Tibial nerve (tissue), 4 donors: Measurements from ENCODE around the gene RAB8B. TPM values are rescaled to one million over a fixed set of nuclear protein-coding genes. Genes with fewer than 3 reads are reported as not detected.

Experiments used
- DNase-seq, 2 donors: peaks; one replicate each; pipeline ENCODE4 v3.0.0-alpha.2; 2019; ENCODE audit warnings: low spot score in 2 of 2
- H3K27ac ChIP-seq, 4 donors: fragments of 200-600 bp; sonication (generic) in 3 of 4; one replicate each; pipeline ENCODE4 v1.5.1; 2017 to 2019; ENCODE audit warnings: mild to moderate bottlenecking in 1 of 4
- H3K27me3 ChIP-seq, 2 donors: fragments of 200-600 bp; sonication (generic) in 1 of 2; one replicate each; pipeline versions ENCODE4 v1.5.1 to v1.6.0; 2017 to 2019
- H3K36me3 ChIP-seq, 3 donors: fragments of 200-600 bp; sonication (generic); one replicate each; pipeline ENCODE4 v1.5.1; 2018 to 2019
- H3K4me1 ChIP-seq, 4 donors: fragments of 200-600 bp; sonication (generic) in 3 of 4; one replicate each; pipeline ENCODE4 v1.5.1; 2017 to 2019
- H3K4me3 ChIP-seq, 4 donors: fragments of 200-600 bp; sonication (generic) in 3 of 4; one replicate each; pipeline ENCODE4 v1.5.1; 2017 to 2019; ENCODE audit warnings: mild to moderate bottlenecking in 1 of 4, moderate library complexity in 1 of 4
- H3K9me3 ChIP-seq, 4 donors: fragments of 200-600 bp; sonication (generic) in 3 of 4; one replicate each; pipeline ENCODE4 v1.5.1; 2017 to 2019
- EP300 ChIP-seq, 2 donors: sonication (generic); formaldehyde crosslinking; IDR thresholded peaks; one replicate each; pipeline ENCODE4 v1.6.1; 2017; ENCODE audit warnings: antibody characterized with exemption in 2 of 2, mild to moderate bottlenecking in 1 of 2
- POLR2A ChIP-seq, 2 donors: fragments of 450-650 bp; IDR thresholded peaks; one replicate each; pipeline ENCODE4 v1.6.1; 2017; ENCODE audit warnings: antibody characterized with exemption in 2 of 2, mild to moderate bottlenecking in 2 of 2, moderate library complexity in 2 of 2
- WGBS, 2 donors: methylation state at CpG; one replicate each; pipeline ENCODE4 v1.1.5; 2018; 5-methylcytosine and 5-hydroxymethylcytosine counted together
- total RNA-seq, 4 donors: library from RNA; depleted of rRNA; stranded (reverse); fragments of >200 nt; gene quantifications; one replicate each; pipeline ENCODE4 v1.1.0, GENCODE V29; 2016
- TF ChIP-seq, protein P1 (sequence below), 5 experiments: fragments of 200-600 bp in 3 of 5; fragments of 450-650 bp in 2 of 5; sonication (generic) in 3 of 5; IDR thresholded peaks; one replicate each; pipeline ENCODE4 v1.5.1; 2016 to 2019; ENCODE audit warnings: antibody characterized with exemption in 5 of 5, mild to moderate bottlenecking in 3 of 5, moderate library complexity in 2 of 5

The RAB8B gene
- total RNA-seq, 4 donors from 2014 or later: 32.9 to 45.0 (median 42.5) TPM

DNA sequence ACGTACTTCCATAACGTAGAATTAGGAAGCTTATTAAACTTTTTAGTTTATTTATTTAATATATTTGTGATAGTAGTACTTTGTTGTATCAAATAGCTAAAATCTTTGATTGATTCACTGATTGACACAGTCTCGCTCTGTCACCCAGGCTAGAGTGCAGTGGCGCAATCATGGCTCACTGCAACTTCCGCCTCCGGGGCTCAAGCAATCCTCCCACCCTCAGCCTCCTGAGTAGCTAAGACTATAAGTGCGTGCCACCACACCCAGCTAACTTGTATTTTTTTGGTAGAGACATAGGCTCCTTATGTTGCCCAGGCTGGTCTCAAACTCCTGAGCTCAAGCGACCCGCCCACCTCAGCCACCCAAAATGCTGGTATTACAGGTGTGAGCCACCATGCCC, 93.7 kb downstream of the RAB8B start:
- peak in 1 of 2 donors; percentile 13 for TF ChIP-seq EP300 (IDR thresholded peaks at IDR 0.05)
- TF ChIP-seq, protein P1, sequence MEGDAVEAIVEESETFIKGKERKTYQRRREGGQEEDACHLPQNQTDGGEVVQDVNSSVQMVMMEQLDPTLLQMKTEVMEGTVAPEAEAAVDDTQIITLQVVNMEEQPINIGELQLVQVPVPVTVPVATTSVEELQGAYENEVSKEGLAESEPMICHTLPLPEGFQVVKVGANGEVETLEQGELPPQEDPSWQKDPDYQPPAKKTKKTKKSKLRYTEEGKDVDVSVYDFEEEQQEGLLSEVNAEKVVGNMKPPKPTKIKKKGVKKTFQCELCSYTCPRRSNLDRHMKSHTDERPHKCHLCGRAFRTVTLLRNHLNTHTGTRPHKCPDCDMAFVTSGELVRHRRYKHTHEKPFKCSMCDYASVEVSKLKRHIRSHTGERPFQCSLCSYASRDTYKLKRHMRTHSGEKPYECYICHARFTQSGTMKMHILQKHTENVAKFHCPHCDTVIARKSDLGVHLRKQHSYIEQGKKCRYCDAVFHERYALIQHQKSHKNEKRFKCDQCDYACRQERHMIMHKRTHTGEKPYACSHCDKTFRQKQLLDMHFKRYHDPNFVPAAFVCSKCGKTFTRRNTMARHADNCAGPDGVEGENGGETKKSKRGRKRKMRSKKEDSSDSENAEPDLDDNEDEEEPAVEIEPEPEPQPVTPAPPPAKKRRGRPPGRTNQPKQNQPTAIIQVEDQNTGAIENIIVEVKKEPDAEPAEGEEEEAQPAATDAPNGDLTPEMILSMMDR (IDR thresholded peaks at IDR 0.05): no peak
- Histone ChIP-seq H3K36me3 (peaks cover 0 to 62% (median 0%) of the 10 kb centered on the region in 3 donors), H3K9me3 (no peaks in the 10 kb centered on the region), H3K27me3 (no peaks in the 10 kb centered on the region), H3K4me1 (peaks cover 0 to 8% (median 4%) of the 10 kb centered on the region in 4 donors), H3K27ac (peak overlapping the region in 1 of 4 donors; percentile 4), H3K4me3 (no peak overlapping the region)
- no peak for DNase-seq
- WGBS, 2 donors: 79% methylated on average over 9 of the region's 9 CpGs

- 93 to 97% methylated on average over 6 of the region's 6 CpGs for WGBS, 2 donors
- Histone ChIP-seq H3K4me1 (peaks cover 0 to 13% (median 5%) of the 10 kb centered on the region in 4 donors), H3K9me3 (no peaks in the 10 kb centered on the region), H3K4me3 (no peak overlapping the region), H3K36me3 (peaks cover 0 to 66% (median 0%) of the 10 kb centered on the region in 3 donors), H3K27me3 (no peaks in the 10 kb centered on the region), H3K27ac (no peak overlapping the region)
- DNase-seq: no peak
- no peak for TF ChIP-seq EP300 (IDR thresholded peaks at IDR 0.05)
- TF ChIP-seq, protein P1 (IDR thresholded peaks at IDR 0.05): no peak
- TF ChIP-seq POLR2A (IDR thresholded peaks at IDR 0.05): no peak
Observed at GRCh38 chr15:63284335-63284734, 94.9 kb downstream of the RAB8B start.

DNA sequence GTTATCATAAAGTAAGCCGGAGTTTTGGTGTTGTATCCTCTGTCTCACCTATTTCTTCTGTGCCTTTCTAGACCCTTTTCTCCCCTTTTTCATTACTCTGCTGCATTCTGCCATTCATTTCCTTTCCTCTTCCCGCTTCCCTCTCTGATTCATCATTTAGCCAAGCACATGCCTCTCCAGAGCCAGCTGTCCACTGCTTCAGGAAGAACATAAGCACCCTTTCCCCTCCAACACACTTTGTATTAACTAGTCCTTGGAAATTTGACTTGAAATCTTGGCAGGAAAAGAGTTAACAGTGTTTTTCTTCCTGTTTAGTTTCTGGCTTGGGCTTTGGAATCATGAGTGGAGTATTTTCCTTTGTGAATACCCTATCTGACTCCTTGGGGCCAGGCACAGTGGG, 97.7 kb downstream of the RAB8B start:
- H3K9me3 ChIP-seq: no peaks in the 10 kb centered on the region
- TF ChIP-seq EP300 (IDR thresholded peaks at IDR 0.05) (no peak), POLR2A (IDR thresholded peaks at IDR 0.05) (no peak)
- TF ChIP-seq, protein P1 (IDR thresholded peaks at IDR 0.05): no peak
- no peaks in the 10 kb centered on the region for H3K27me3 ChIP-seq
- DNase-seq: no peak
- H3K27ac ChIP-seq: peak overlapping the region in 1 of 4 donors; percentile 7
- peaks cover 0 to 23% (median 4%) of the 10 kb centered on the region in 4 donors for H3K4me1 ChIP-seq
- peaks cover 0 to 55% (median 0%) of the 10 kb centered on the region in 3 donors for H3K36me3 ChIP-seq
- WGBS, 2 donors: 71 to 73% methylated on average over 2 of the region's 2 CpGs
- H3K4me3 ChIP-seq: no peak overlapping the region

GRCh38 chr15:63288342-63288741, 98.9 kb downstream of the RAB8B start:
- peaks cover 0 to 52% (median 0%) of the 10 kb centered on the region in 3 donors for H3K36me3 ChIP-seq
- no peak for DNase-seq
- H3K4me1 ChIP-seq: peaks cover 0 to 23% (median 2%) of the 10 kb centered on the region in 4 donors
- H3K27me3 ChIP-seq: no peaks in the 10 kb centered on the region
- H3K9me3 ChIP-seq: no peaks in the 10 kb centered on the region
- no peak overlapping the region for H3K4me3 ChIP-seq
- no peak for TF ChIP-seq EP300 (IDR thresholded peaks at IDR 0.05)
- no peak for TF ChIP-seq POLR2A (IDR thresholded peaks at IDR 0.05)
- TF ChIP-seq, protein P1 (IDR thresholded peaks at IDR 0.05): no peak
- H3K27ac ChIP-seq: peak overlapping the region in 2 of 4 donors; percentile 11 to 14
- 28 to 35% methylated on average over 1 of the region's 1 CpG for WGBS, 2 donors

DNA sequence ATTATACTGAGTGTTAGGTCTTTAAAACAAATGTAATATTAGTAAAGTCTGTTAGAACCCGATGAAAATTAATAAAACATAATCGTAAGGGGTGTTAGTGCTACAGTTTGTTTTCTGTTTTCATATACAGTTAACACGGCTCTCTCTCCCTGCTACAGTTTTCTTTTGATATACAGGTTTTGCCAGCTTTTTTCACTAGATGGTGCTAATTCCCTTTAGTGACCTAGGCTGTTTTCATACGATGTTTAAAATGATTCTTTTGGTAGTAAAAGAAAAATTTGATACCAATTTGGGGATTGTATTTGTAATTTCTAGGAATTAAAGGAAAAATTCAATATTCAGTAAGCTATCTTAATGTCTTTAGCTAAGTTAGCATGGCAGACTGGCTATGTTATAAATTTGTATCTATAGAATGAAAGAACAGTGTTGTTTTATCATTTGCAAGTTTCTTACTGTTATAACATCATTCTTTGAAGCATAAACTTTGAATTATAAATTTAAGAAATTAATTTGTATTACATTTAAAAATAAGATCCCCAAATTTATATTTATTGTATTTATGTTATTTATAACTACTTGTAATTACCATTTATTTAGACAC, 99.5 kb downstream of the RAB8B start:
- Histone ChIP-seq H3K27ac (peak overlapping the region in 2 of 4 donors; percentile 11 to 14), H3K4me1 (peaks cover 0 to 23% (median 2%) of the 10 kb centered on the region in 4 donors), H3K4me3 (no peak overlapping the region), H3K36me3 (peaks cover 0 to 54% (median 0%) of the 10 kb centered on the region in 3 donors), H3K9me3 (no peaks in the 10 kb centered on the region), H3K27me3 (no peaks in the 10 kb centered on the region)
- WGBS, 2 donors: 1% methylated on average over 4 of the region's 4 CpGs
- peak in 1 of 2 donors; percentile 24 for DNase-seq
- no peak for TF ChIP-seq POLR2A (IDR thresholded peaks at IDR 0.05)
- TF ChIP-seq, protein P1 (IDR thresholded peaks at IDR 0.05): peak; percentile 49 to 71 (median 59)
